ENCODE results near the gene GRPEL1. TPM values are rescaled to one million over a fixed set of nuclear protein-coding genes. Genes with fewer than 3 reads are reported as not detected.

The GRPEL1 gene
- total and polyA plus RNA-seq, 9 of the 15 experiments (the other 6 are each of a cell fraction or from before 2014, with no cell fraction given), result 43.4 to 192 (median 86.6) TPM

DNA sequence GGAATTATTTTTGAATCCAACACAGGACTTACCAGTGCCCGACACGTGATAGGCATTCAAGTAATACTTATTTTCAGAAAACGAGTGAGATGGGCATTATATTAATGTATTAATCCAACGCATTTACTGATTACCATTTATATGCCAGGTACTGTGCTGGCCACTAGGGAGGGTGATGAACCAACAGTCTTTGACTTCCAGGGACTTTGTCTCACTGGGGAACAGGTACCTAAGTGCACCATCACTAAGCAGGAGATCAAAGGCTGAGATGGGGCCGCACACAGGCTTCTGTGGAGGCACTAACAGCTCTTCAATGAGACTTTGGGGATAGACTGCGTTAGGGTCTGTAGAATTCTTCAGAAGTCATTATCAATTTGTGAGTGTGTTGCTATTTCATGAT lies 30.4 kb downstream of the GRPEL1 start:
- no TSS peak for BruUV-seq (replicated peaks)
- intact Hi-C loops (cut with micrococcal nuclease), result no loop called here
- Histone ChIP-seq H3K9me1 (ENCODE audit: control insufficient read depth, insufficient read depth, low read length) (peaks cover 1% of the 10 kb centered on the region), H3K4me1 (replicated peaks in 1 of 2; ENCODE audit: control insufficient read depth in 2 of 2, insufficient read depth in 2 of 2, low read length in 2 of 2) (peaks cover 4 to 27% of the 10 kb centered on the region in 2 experiments), H3K27ac (ENCODE audit: extremely low read depth, low read depth, low read length) (no peak overlapping the region), H3K9me3 (replicated peaks; ENCODE audit: control insufficient read depth, insufficient read depth, low read depth, low read length) (no peaks in the 10 kb centered on the region), H4K20me1 (replicated peaks; ENCODE audit: control insufficient read depth, insufficient read depth, low read length) (no peaks in the 10 kb centered on the region), H3K4me3 (no peak overlapping the region), H2AFZ (ENCODE audit: low read depth, low read length) (no peak overlapping the region), H3K27me3 (ENCODE audit: control insufficient read depth in 2 of 2, insufficient read depth in 2 of 2, low read length in 2 of 2) (no peaks in the 10 kb centered on the region), H3K79me2 (ENCODE audit: control insufficient read depth, insufficient read depth, low read length) (no peaks in the 10 kb centered on the region), H3K4me2 (ENCODE audit: insufficient read depth, low read length) (no peak overlapping the region), H3K9ac (ENCODE audit: insufficient read depth in 1 of 2, low read depth in 2 of 2, low read length in 2 of 2) (no peak overlapping the region), H3K36me3 (ENCODE audit: control insufficient read depth, insufficient read depth, low read length) (peaks cover 12% of the 10 kb centered on the region; the same call in 1 of the 3 replicates)
- ATAC-seq, result no peak; the same call in 2 of the 3 replicates
- in situ Hi-C loops (cut with MboI), result no loop called here
- POLR2A ChIA-PET, result interaction anchor here (0.6 kb wide), 2 partner anchors 38 to 290 kb away, joined by 3 to 6 read pairs; no protein-coding TSS in a partner anchor
- 46% methylated on average over 6 of the region's 6 CpGs for WGBS (ENCODE audit: insufficient coverage, low coverage, missing lambda C conversion rate)
- DNase-seq (ENCODE audit: extremely low read depth in 1 of 4, low spot score in 3 of 4), result no peak
- CTCF ChIA-PET (ENCODE audit: low intra/inter-chr PET ratio), result no interaction called here
- peak; percentile 77 for FAIRE-seq
- TF ChIP-seq, protein P1, sequence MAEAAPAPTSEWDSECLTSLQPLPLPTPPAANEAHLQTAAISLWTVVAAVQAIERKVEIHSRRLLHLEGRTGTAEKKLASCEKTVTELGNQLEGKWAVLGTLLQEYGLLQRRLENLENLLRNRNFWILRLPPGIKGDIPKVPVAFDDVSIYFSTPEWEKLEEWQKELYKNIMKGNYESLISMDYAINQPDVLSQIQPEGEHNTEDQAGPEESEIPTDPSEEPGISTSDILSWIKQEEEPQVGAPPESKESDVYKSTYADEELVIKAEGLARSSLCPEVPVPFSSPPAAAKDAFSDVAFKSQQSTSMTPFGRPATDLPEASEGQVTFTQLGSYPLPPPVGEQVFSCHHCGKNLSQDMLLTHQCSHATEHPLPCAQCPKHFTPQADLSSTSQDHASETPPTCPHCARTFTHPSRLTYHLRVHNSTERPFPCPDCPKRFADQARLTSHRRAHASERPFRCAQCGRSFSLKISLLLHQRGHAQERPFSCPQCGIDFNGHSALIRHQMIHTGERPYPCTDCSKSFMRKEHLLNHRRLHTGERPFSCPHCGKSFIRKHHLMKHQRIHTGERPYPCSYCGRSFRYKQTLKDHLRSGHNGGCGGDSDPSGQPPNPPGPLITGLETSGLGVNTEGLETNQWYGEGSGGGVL (CRISPR knock-in tag; IDR thresholded peaks at IDR 0.05), result no peak
- TF ChIP-seq USF1 (CRISPR knock-in tag; IDR thresholded peaks at IDR 0.05) (no peak), ZNF436 (CRISPR knock-in tag; IDR thresholded peaks at IDR 0.05) (no peak), MYNN (IDR thresholded peaks at IDR 0.05) (no peak), MYNN (CRISPR knock-in tag; IDR thresholded peaks at IDR 0.05) (no peak), CBFB (CRISPR knock-in tag; IDR thresholded peaks at IDR 0.05) (no peak), TBP (optimal IDR thresholded peaks at IDR 0.05; ENCODE audit: low read depth, low read length) (no peak), RBFOX2 (IDR thresholded peaks at IDR 0.05; ENCODE audit: low read depth, low read length) (no peak), RBM17 (IDR thresholded peaks at IDR 0.05; ENCODE audit: borderline replicate concordance, low read depth, low read length) (no peak), FOXJ2 (tag; IDR thresholded peaks at IDR 0.05) (no peak), CTBP1 (IDR thresholded peaks at IDR 0.05; ENCODE audit: borderline replicate concordance) (no peak)
- TF ChIP-seq, protein P2, sequence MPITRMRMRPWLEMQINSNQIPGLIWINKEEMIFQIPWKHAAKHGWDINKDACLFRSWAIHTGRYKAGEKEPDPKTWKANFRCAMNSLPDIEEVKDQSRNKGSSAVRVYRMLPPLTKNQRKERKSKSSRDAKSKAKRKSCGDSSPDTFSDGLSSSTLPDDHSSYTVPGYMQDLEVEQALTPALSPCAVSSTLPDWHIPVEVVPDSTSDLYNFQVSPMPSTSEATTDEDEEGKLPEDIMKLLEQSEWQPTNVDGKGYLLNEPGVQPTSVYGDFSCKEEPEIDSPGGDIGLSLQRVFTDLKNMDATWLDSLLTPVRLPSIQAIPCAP (CRISPR knock-in tag; IDR thresholded peaks at IDR 0.05; ENCODE audit: borderline replicate concordance), result no peak
- TF ChIP-seq, protein P3, sequence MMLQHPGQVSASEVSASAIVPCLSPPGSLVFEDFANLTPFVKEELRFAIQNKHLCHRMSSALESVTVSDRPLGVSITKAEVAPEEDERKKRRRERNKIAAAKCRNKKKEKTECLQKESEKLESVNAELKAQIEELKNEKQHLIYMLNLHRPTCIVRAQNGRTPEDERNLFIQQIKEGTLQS (IDR thresholded peaks at IDR 0.05), result no peak
- TF ChIP-seq, protein P3 (CRISPR knock-in tag; conservative IDR thresholded peaks at IDR 0.05), result no peak

All from K562 (cell line).